ENCODE measurements around the gene DLG2.
"Not testable (repeated sequence)": the region's sequence is repeated elsewhere in the genome, so short reads cannot be mapped to it uniquely, and the experiment has no call there.

DLG2 gene

DNA sequence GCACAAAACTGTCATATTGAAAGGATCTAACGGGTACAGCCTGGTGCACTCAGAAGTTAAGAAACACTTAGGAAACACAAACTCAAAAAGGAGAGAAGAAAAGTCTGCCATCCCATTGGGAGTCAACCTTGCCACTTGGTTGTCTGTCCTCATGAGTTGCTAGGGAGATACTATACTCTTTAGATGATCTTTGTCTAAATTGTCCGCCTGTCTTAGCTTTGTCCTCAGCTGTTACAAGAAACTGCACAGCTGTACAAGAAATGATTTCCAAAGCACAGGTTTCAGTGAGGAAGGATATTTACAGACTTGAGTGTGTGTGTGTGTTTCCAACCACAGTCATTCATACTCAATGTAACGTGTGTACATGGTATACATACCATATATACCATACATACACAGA is 2171.8 kb downstream of the DLG2 start:
- DNase-seq (ENCODE audit: low spot score), result no peak

GRCh38 chr11:83454674-83455073 is 2172.5 kb downstream of the DLG2 start:
- DNase-seq (ENCODE audit: low spot score), result no peak

GRCh38 chr11:83449338-83449913 is 2177.7 kb downstream of the DLG2 start:
- no peak for DNase-seq (ENCODE audit: low spot score)

- no peak for DNase-seq (ENCODE audit: low spot score)
Measured at GRCh38 chr11:83448686-83449085, 2178.5 kb downstream of the DLG2 start.

GRCh38 chr11:83443880-83444279 is 2183.3 kb downstream of the DLG2 start:
- DNase-seq (ENCODE audit: low spot score), result not testable (repeated sequence)

DNA sequence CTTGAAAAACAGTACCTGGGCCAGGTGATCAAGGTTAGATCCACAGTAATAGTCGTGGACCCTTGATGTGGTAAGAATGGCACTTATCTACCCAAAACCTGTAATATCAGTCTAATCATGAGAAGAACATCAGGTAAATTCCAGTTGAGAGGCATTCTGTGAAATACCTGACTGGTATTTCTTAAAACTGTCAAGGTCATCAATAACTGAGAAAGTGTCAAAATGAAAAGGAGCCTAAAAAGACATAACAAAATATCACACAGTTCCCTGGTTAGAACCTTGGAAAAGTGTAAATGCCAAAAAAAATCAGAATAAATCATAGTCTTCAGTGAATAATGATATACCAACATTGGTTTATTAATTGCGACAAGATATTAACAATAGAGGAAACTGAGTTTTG is 2185.5 kb downstream of the DLG2 start:
- no peak for DNase-seq (ENCODE audit: low spot score)

- DNase-seq (ENCODE audit: low spot score), result no peak
Measured at GRCh38 chr11:83441171-83441570, 2186.0 kb downstream of the DLG2 start.

DNA sequence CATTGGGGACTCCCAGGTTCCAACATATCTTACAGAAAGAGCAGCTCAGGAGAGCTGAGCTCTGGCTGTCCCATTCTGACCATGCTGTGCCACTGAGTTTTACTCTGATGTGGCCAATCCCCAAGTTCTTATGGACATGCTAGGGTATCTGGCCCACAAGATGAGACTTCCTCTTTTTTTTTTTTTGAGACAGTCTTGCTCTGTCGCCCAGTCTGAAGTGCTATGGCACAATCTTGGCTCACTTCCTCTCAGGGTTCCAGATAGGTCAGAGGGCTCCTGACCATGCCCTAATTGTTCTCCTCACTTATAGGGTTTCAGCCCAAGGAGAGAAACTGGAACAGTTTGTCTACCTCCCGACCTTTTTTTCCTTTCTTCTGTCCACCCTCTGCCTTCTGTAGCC is 2188.7 kb downstream of the DLG2 start:
- DNase-seq (ENCODE audit: low spot score), result no peak

GRCh38 chr11:83437939-83438338 is 2189.2 kb downstream of the DLG2 start:
- DNase-seq (ENCODE audit: low spot score), result no peak

DNA sequence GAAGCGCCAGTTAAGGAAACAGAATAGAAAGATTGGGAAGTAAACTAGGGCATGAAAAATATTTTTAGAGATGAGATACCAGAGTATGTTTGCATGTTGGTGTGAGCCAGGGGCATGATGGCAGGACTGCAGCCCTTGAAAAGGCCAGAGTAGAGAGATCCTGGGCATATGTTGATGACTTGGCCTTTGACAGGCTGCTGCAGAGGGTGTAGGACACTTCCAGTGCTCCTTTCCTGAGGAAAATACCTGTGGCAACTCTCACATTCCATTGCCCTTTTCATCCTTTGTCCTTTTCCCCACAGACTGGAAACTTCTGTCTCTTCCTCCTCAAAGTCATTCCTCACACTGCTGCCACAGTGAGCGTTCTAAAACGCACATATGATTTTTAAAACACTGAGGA is 2190.3 kb downstream of the DLG2 start:
- DNase-seq (ENCODE audit: low spot score), result no peak

- DNase-seq (ENCODE audit: low spot score), result not testable (repeated sequence)
Measured at GRCh38 chr11:83434812-83435211, 2192.3 kb downstream of the DLG2 start.

DNA sequence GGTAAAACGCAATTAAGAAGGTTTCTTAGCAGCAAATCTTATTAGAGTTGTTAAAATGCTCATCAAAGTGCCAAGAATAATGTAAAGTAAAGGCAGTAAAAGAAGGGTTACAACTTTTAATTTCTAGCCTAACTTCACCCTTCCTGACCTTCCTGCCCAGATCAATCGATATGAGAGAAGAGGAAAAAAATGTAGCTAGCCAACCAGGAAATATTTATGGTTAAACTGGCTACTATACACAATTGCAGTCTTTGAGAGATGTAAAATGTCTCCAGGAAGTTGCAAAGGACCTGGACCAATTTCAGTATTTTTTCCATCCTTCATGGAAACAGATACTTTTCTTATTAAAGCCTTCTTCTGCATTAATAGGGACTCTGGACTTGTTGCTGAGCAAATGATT is 2199.2 kb downstream of the DLG2 start:
- DNase-seq (ENCODE audit: low spot score), result no peak

GRCh38 chr11:83427501-83427900 is 2199.6 kb downstream of the DLG2 start:
- DNase-seq (ENCODE audit: low spot score), result no peak

GRCh38 chr11:83425137-83425466 is 2202.0 kb downstream of the DLG2 start:
- no peak for DNase-seq (ENCODE audit: low spot score)

- no peak for DNase-seq (ENCODE audit: low spot score)
Measured at GRCh38 chr11:83424376-83425136, 2202.6 kb downstream of the DLG2 start.

DNA sequence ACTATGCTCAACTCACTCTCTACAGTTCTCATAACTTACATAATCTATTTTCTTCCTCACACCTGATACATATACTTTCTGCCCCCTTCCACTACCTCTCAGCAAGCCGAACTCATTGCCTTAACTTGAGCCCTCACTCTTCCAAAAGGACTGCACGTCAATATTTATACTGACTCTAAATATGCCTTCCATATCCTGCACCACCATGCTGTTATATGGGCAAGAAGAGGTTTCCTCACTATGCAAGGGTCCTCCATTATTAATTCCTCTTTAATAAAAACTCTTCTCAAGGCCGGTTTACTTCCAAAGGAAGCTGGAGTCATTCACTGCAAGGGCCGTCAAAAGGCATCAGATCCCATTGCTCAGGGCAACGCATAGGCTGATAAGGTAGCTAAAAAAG is 2204.5 kb downstream of the DLG2 start:
- not testable (repeated sequence) for DNase-seq (ENCODE audit: low spot score)

GRCh38 chr11:83410605-83411565 is 2216.3 kb downstream of the DLG2 start:
- no peak for DNase-seq (ENCODE audit: low spot score)

DNA sequence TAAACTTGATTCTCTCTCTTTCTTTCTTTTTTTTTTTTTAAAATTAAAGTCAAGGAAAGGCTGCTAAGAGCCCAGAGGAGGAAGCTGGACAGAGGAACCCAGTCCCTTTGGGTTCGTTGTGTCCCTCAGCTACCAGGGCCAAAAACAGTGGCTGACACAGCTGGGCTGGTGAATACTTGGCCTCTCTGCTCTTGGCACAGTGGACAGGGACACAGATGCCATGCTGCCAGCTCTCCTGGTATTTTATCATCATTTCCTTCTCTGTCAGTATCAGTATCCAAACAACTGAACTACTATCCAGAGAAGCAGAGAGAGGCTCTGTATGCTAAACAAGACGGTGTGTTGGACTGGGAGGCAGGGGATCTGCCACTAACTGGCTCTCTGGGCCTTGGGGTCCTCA is 2217.3 kb downstream of the DLG2 start:
- no peak for DNase-seq (ENCODE audit: low spot score)

DNA sequence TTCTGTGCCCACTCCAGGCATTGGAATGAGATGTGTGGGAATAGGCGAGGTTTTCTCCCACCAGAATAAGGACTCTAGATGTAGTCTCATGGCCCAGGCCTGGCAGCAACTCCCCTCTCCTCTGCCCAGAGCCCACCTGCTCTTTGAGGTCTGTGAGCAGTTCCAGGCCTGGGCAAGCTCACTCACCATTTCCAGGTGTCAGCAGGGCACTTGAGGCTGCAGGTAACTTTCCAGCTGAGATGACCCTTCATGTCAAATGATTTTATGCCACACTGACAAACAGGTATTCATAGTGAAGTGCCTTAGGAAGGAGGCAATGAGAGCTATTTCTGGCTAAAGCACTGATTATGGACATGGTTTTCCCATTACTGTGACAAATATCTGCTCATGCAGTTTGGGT is 2217.7 kb downstream of the DLG2 start:
- no peak for DNase-seq (ENCODE audit: low spot score)

GRCh38 chr11:83408946-83409345 is 2218.2 kb downstream of the DLG2 start:
- no peak for DNase-seq (ENCODE audit: low spot score)
